Pancreas (tissue), 10 donors: ENCODE results near the gene SPTLC1. TPM values are rescaled to one million over a fixed set of nuclear protein-coding genes. Genes with fewer than 3 reads are reported as not detected.
"Not testable (repeated sequence)": the region's sequence is repeated elsewhere in the genome, so short reads cannot be mapped to it uniquely, and the experiment has no call there.

ENCODE experiments used
- ATAC-seq, 4 donors: fragments of 200-7000 bp; cut with Tn5 transposase; one replicate each; pipeline versions ENCODE4 v1.8.0 to v1.9.1; 2020; ENCODE audit warnings: mild to moderate bottlenecking in 4 of 4, moderate library complexity in 4 of 4
- DNase-seq, 6 donors: peaks; one replicate each; pipeline ENCODE4 v3.0.0-alpha.2; 2020
- FAIRE-seq: peaks from 2 replicates; lab custom pipeline; 2012; peaks lifted over from hg19 to GRCh38; lab: Jason Lieb, UNC
- H3K27ac ChIP-seq, 4 donors: fragments of 200-600 bp; sonication (generic); 1 replicate in 3 of 4; 2 replicates in 1 of 4; pipeline versions ENCODE4 v1.5.0 to v1.8.0; 2020
- H3K27me3 ChIP-seq, 4 donors: fragments of 200-600 bp; one replicate each; pipeline ENCODE4 v1.8.0; 2021
- H3K36me3 ChIP-seq, 3 donors: fragments of 200-600 bp; sonication (generic) in 1 of 3; one replicate each; pipeline versions ENCODE4 v1.5.0 to v1.8.0; 2020 to 2021
- H3K4me1 ChIP-seq, 3 donors: fragments of 200-600 bp; one replicate each; pipeline ENCODE4 v1.8.0; 2021
- H3K4me3 ChIP-seq, 4 donors: fragments of 200-600 bp; sonication (generic) in 2 of 4; one replicate each; pipeline versions ENCODE4 v1.5.0 to v1.8.0; 2020 to 2021
- H3K9me3 ChIP-seq, 4 donors: fragments of 200-600 bp; one replicate each; pipeline ENCODE4 v1.8.0; 2021
- WGBS, 2 donors: extraction: QIAGEN DNeasy Blood & Tissue Kit; methylation state at CpG; one replicate each; pipeline ENCODE4 v1.1.7; 2013; 5-methylcytosine and 5-hydroxymethylcytosine counted together
- intact Hi-C, 3 donors: fragments of 100-400 bp; cut with DNase I; formaldehyde crosslinking; loops; one replicate each; pipeline versions ENCODE4 v1.11.1 to v1.14.2; 2022
- polyA plus RNA-seq, 2 donors: library from polyadenylated mRNA; stranded (reverse); fragments of 200-250 nt; gene quantifications; one replicate each; pipeline ENCODE4 v1.2.3, GENCODE V29; 2013
- total RNA-seq, 6 donors: library from RNA; stranded (reverse); fragmentation: NEBNext Ultra II Directional in 4 of 6; extraction: Animal tissue kit (Norgen Biotek cat#: 25700) in 4 of 6; gene quantifications; one replicate each; pipeline versions ENCODE4 v1.2.1 to v1.2.4, GENCODE V29; 2021 to 2023
- TF ChIP-seq, protein P1 (sequence below), 4 donors: fragments of 200-600 bp; sonication (generic) in 3 of 4; IDR thresholded peaks; one replicate each; pipeline versions ENCODE4 v1.5.0 to v1.8.0; 2021; ENCODE audit warnings: antibody characterized with exemption in 4 of 4
- donor health status: healthy with polysubstance abuse.
- donor health status: DM: no; HTN: no; CAD: no; lungs with moderate emphysema.
- donor health status: DM: no; HTN: no; CAD: no.
- donor health status: control.
- donor health status: control.
- donor health status: Bipolar disorder and iron deficiency.
- donor health status: DM: yes; HTN: yes; CAD: no.
- donor health status: DM: no; HTN: no; CAD: no.
- donor health status: DM: no; HTN: no; CAD: no.
- donor health status: DM: yes; HTN: yes; CAD: no.

Gene SPTLC1
- total and polyA plus RNA-seq, 8 donors = 13.0 to 36.0 (median 25.0) TPM

GRCh38 chr9:92151691-92152393 lies 36.6 kb upstream of the SPTLC1 start:
- Histone ChIP-seq H3K27ac (no peak overlapping the region), H3K9me3 (no peaks in the 10 kb centered on the region), H3K4me1 (peaks cover 0 to 2% (median 0%) of the 10 kb centered on the region in 3 donors), H3K36me3 (no peaks in the 10 kb centered on the region), H3K27me3 (peaks cover 0 to 3% (median 0%) of the 10 kb centered on the region in 4 donors), H3K4me3 (no peak overlapping the region)
- DNase-seq = peak in 2 of 6 donors; percentile 32 to 33
- 59 to 62% methylated on average over 15 of the region's 15 CpGs for whole genome bisulfite sequencing, 2 donors
- intact Hi-C loops = no loop called here
- no peak for FAIRE-seq
- TF ChIP-seq, protein P1, sequence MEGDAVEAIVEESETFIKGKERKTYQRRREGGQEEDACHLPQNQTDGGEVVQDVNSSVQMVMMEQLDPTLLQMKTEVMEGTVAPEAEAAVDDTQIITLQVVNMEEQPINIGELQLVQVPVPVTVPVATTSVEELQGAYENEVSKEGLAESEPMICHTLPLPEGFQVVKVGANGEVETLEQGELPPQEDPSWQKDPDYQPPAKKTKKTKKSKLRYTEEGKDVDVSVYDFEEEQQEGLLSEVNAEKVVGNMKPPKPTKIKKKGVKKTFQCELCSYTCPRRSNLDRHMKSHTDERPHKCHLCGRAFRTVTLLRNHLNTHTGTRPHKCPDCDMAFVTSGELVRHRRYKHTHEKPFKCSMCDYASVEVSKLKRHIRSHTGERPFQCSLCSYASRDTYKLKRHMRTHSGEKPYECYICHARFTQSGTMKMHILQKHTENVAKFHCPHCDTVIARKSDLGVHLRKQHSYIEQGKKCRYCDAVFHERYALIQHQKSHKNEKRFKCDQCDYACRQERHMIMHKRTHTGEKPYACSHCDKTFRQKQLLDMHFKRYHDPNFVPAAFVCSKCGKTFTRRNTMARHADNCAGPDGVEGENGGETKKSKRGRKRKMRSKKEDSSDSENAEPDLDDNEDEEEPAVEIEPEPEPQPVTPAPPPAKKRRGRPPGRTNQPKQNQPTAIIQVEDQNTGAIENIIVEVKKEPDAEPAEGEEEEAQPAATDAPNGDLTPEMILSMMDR (IDR thresholded peaks at IDR 0.05) = no peak
- ATAC-seq = peak in 3 of 4 donors; percentile 36 to 65 (median 56)

DNA sequence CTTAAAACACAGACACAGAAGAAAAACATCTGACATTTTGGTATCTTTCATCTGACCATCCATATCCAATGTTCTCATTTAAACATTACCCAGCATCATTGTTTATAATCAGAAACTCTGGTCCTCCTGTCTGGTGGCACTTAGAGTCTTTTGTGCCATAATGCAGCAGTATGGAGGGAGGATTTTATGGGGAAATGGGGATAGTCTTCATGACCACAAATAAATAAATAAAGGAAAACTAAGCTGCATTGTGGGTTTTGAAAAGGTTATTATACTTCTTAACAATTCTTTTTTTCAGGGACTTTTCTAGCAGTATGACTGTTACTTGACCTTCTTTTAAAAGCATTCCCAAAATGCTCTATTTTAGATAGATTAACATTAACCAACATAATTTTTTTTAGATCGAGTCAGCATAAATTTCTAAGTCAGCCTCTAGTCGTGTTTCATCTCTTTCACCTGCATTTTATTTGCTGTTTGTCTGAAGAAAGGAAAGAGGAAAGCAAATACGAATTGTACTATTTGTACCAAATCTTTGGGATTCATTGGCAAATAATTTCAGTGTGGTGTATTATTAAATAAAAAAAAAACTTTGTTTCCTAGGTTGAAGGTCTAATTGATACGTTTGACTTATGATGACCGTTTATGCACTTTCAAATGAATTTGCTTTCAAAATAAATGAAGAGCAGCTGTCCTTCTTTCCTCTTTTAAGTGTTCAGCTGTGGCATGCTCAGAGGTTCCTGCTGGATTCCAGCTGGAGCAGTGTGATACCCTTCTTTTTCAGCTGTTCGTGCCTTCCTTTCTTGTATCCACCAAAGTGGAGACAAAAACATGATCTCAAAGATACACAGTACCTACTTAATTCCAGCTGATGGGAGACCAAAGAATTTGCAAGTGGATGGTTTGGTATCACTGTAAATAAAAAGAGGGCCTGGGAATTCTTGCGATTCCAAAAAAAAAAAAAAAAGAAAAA lies 35.6 kb upstream of the SPTLC1 start:
- WGBS, 2 donors = 62 to 71% methylated on average over 7 of the region's 7 CpGs
- H3K4me3 ChIP-seq, FAIRE-seq, H3K4me1 ChIP-seq, ATAC-seq, DNase-seq, H3K27ac ChIP-seq, H3K27me3 ChIP-seq, H3K36me3 ChIP-seq, H3K9me3 ChIP-seq, intact Hi-C loops: not testable (repeated sequence)

DNA sequence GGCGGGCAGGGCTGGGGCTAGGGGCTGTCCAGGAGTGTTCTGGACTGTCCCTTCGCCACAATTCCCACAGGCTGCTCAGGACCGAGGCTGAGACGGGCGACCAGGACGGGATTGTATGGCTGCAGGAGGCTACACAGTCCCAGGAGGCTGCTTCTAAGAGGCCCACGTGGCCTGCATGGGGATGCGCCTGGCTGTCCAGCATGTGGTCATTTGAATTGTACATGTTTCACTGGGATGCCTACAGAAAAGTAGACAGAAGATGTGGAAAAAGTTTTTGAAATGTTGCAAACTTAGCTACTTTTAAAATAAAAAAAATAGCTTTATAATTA lies 32.6 kb upstream of the SPTLC1 start:
- no peak for FAIRE-seq

DNA sequence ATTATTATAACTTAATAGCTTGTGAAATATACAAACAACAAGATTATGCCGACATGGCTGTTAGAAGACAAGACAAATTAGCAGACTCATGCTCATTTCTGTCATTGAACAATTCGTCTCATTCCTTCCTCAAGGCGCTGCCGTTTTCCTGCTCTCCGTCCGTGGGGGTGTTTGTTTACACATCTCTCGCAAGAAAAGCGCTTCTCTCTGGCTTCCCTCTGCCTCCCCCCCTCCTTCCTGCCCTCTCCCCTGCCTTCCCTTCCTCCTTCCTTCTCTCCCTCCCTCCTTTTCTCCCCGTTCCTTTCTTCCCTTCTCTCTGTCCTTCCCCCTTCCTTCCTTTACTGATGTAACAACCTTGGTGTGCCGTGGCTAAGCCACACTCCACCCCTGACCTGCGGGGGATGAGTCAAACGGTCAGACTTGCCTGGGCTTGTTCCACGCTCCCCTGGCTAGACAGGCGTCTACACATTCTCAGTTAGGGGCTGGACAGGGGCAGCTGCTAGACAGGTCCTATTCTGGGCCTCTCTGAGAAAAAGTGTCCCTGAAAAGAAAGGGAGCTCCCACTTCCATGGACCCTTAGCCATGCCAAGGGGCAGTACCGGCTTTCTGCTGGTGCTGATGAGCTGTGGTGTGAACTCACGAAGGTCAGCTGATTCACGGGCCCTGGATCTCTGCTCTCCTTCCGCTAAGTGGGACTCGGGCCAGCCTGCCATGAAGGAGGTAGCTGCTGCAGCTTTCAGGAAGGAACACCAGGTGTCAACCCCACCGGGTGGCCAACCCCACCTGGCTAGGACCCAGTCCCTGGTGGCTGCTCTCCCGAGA lies 32.0 kb upstream of the SPTLC1 start:
- DNase-seq (peak in 2 of 6 donors; percentile 33 to 49), FAIRE-seq (no peak), ATAC-seq (peak; percentile 68 to 82 (median 72))
- H3K4me1 ChIP-seq = peaks cover 0 to 5% (median 0%) of the 10 kb centered on the region in 3 donors
- no peaks in the 10 kb centered on the region for H3K36me3 ChIP-seq
- peaks cover 0 to 3% (median 0%) of the 10 kb centered on the region in 4 donors for H3K27me3 ChIP-seq
- H3K27ac ChIP-seq = peak overlapping the region in 2 of 4 donors; percentile 27 to 28
- no peaks in the 10 kb centered on the region for H3K9me3 ChIP-seq
- TF ChIP-seq, protein P1 (IDR thresholded peaks at IDR 0.05) = no peak
- 20 to 22% methylated on average over 21 of the region's 21 CpGs for WGBS, 2 donors
- intact Hi-C loops = no loop called here
- no peak overlapping the region for H3K4me3 ChIP-seq

More for the DNA sequence above, 32.6 kb upstream of the SPTLC1 start:
- peaks cover 0 to 5% (median 0%) of the 10 kb centered on the region in 3 donors for H3K4me1 ChIP-seq
- intact Hi-C loops = no loop called here
- peaks cover 0 to 3% (median 0%) of the 10 kb centered on the region in 4 donors for H3K27me3 ChIP-seq
- H3K4me3 ChIP-seq = no peak overlapping the region
- no peaks in the 10 kb centered on the region for H3K9me3 ChIP-seq
- 73 to 83% methylated on average over 8 of the region's 8 CpGs for whole genome bisulfite sequencing, 2 donors
- TF ChIP-seq, protein P1 (IDR thresholded peaks at IDR 0.05) = no peak
- H3K36me3 ChIP-seq = no peaks in the 10 kb centered on the region
- DNase-seq (no peak), ATAC-seq (no peak)
- peak overlapping the region in 2 of 4 donors; percentile 27 to 28 for H3K27ac ChIP-seq
